Right atrium auricular region (tissue), 2 donors: ENCODE measurements around the gene ENPP3. TPM values are rescaled to one million over a fixed set of nuclear protein-coding genes. Genes with fewer than 3 reads are reported as not detected.

Experiments used
- DNase-seq: peaks from one replicate; pipeline ENCODE4 v3.0.0-alpha.2; 2019; ENCODE audit warnings: low spot score
- H3K27ac ChIP-seq, 2 donors: fragments of 200-600 bp; sonication (generic); 1 replicate in 1 of 2; 2 replicates in 1 of 2; pipeline ENCODE4 v1.5.1; 2016 to 2019
- H3K27me3 ChIP-seq, 2 donors: fragments of 200-600 bp; sonication (generic); one replicate each; pipeline versions ENCODE4 v1.5.1 to v1.6.0; 2017 to 2019
- H3K36me3 ChIP-seq: fragments of 200-600 bp; sonication (generic); one replicate; pipeline ENCODE4 v1.5.1; 2016
- H3K4me1 ChIP-seq, 2 donors: fragments of 200-600 bp; sonication (generic); one replicate each; pipeline versions ENCODE4 v1.5.1 to v1.6.0; 2017 to 2019
- H3K4me3 ChIP-seq, 2 donors: fragments of 200-600 bp; sonication (generic); 1 replicate in 1 of 2; 2 replicates in 1 of 2; pipeline ENCODE4 v1.5.1; 2017 to 2019; ENCODE audit warnings: mild to moderate bottlenecking in 1 of 2, moderate library complexity in 1 of 2
- H3K9me3 ChIP-seq, 2 donors: fragments of 200-600 bp; sonication (generic); one replicate each; pipeline ENCODE4 v1.5.1; 2019
- CTCF ChIP-seq, 2 donors: fragments of 200-600 bp; sonication (generic); IDR thresholded peaks; one replicate each; pipeline ENCODE4 v1.5.1; 2019; ENCODE audit warnings: antibody characterized with exemption in 2 of 2
- total RNA-seq, 2 donors: library from RNA; depleted of rRNA; stranded (reverse); fragments of >200 nt; gene quantifications; one replicate each; pipeline ENCODE4 v1.1.0, GENCODE V29; 2016

The ENPP3 gene
- total RNA-seq, 2 donors from 2014 or later: 0.16 TPM; not detected in 1

GRCh38 chr6:131775886-131776285 is 138.8 kb downstream of the ENPP3 start:
- H3K36me3 ChIP-seq: no peaks in the 10 kb centered on the region
- H3K9me3 ChIP-seq: no peaks in the 10 kb centered on the region
- H3K27me3 ChIP-seq: no peaks in the 10 kb centered on the region

GRCh38 chr6:131776985-131777384 is 139.9 kb downstream of the ENPP3 start:
- peaks cover 0 to 17% of the 10 kb centered on the region in 2 donors for H3K4me1 ChIP-seq
- no peaks in the 10 kb centered on the region for H3K9me3 ChIP-seq
- no peaks in the 10 kb centered on the region for H3K27me3 ChIP-seq
- no peak for TF ChIP-seq CTCF (IDR thresholded peaks at IDR 0.05)
- no peak overlapping the region for H3K27ac ChIP-seq
- DNase-seq: no peak
- no peak overlapping the region for H3K4me3 ChIP-seq
- no peaks in the 10 kb centered on the region for H3K36me3 ChIP-seq

More at GRCh38 chr6:131775886-131776285, 138.8 kb downstream of the ENPP3 start:
- H3K4me1 ChIP-seq: peaks cover 0 to 17% of the 10 kb centered on the region in 2 donors
- no peak overlapping the region for H3K27ac ChIP-seq
- DNase-seq: no peak
- H3K4me3 ChIP-seq: no peak overlapping the region
- no peak for TF ChIP-seq CTCF (IDR thresholded peaks at IDR 0.05)

DNA sequence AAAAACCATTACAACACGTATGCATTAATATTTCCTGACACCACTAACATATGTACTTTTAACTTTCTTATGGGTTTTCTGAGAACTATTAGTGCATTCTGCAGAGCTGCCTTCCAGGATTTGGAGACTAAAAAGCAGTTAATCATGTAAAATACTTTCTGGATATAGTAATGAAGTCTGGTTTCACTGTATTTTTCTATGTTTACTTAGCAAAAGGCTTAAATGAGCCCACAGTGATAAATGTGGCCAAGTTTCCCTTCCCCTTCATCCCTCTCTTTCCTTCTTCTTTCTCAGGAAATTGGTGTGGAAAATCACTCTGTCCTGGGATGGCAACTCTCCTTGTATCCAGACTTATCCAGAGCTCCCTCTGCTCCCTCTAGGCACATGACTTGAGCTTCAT is 141.1 kb downstream of the ENPP3 start:
- H3K9me3 ChIP-seq: no peaks in the 10 kb centered on the region
- no peaks in the 10 kb centered on the region for H3K27me3 ChIP-seq
- peaks cover 0 to 8% of the 10 kb centered on the region in 2 donors for H3K4me1 ChIP-seq
- no peak overlapping the region for H3K4me3 ChIP-seq
- H3K36me3 ChIP-seq: no peaks in the 10 kb centered on the region
- DNase-seq: no peak
- H3K27ac ChIP-seq: no peak overlapping the region
- TF ChIP-seq CTCF (IDR thresholded peaks at IDR 0.05): no peak

DNA sequence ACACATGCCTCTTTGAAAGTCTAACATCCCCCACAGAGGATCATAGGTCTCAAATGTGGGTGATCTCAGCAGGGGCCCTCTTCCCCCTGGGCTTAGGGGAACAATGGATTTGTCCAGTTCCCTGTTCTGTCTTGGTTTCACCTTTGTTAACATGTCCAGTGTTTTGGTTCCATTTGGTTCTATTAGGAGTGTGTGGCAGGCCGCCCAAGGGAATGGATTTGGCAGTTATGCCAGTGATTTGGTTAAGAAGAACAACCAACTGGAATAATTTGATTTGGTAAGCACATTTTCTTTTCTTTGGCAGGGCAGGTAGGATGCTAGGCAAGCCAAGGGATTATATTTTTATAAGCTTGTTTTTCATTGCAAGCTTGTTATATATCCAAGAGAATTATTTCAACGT is 142.2 kb downstream of the ENPP3 start:
- Histone ChIP-seq H3K36me3 (no peaks in the 10 kb centered on the region), H3K27me3 (no peaks in the 10 kb centered on the region), H3K4me1 (no peaks in the 10 kb centered on the region), H3K9me3 (no peaks in the 10 kb centered on the region), H3K4me3 (no peak overlapping the region), H3K27ac (no peak overlapping the region)
- no peak for TF ChIP-seq CTCF (IDR thresholded peaks at IDR 0.05)
- no peak for DNase-seq

GRCh38 chr6:131780600-131780999 is 143.5 kb downstream of the ENPP3 start:
- H3K27me3 ChIP-seq: no peaks in the 10 kb centered on the region
- no peak overlapping the region for H3K27ac ChIP-seq
- no peak for DNase-seq
- TF ChIP-seq CTCF (IDR thresholded peaks at IDR 0.05): no peak
- no peaks in the 10 kb centered on the region for H3K4me1 ChIP-seq
- no peaks in the 10 kb centered on the region for H3K36me3 ChIP-seq
- no peaks in the 10 kb centered on the region for H3K9me3 ChIP-seq
- no peak overlapping the region for H3K4me3 ChIP-seq

DNA sequence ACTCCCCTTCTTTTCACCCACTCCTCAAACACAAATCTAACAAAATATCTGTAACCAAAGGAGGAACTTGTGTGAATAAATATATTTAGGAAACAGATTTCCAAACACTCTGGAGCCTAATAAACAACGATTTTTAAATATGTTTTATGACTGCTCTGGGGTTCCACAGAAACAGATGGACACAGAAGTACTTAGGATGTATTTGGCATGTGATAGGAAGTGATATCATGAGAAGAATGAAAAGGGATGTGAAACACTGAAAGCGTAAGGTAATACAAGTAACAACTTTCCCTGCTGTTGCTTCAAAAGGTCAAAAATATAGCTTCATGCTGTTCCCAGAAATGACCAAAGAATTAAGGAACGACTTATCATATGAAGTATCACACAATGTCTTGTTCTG is 144.6 kb downstream of the ENPP3 start:
- DNase-seq: no peak
- Histone ChIP-seq H3K27ac (no peak overlapping the region), H3K4me1 (no peaks in the 10 kb centered on the region), H3K4me3 (no peak overlapping the region), H3K9me3 (no peaks in the 10 kb centered on the region), H3K36me3 (no peaks in the 10 kb centered on the region), H3K27me3 (no peaks in the 10 kb centered on the region)
- no peak for TF ChIP-seq CTCF (IDR thresholded peaks at IDR 0.05)
